Iris pigment epithelial cell (primary cell): ENCODE data around the gene NLN.
A peak's percentile ranks its signal among the peaks of the same experiment; 100 is the strongest.
"Not testable (repeated sequence)": the region's sequence is repeated elsewhere in the genome, so short reads cannot be mapped to it uniquely, and the experiment has no call there.

Experiments
- DNase-seq: peaks from one replicate; pipeline ENCODE4 v3.0.0-alpha.2; 2011; ENCODE audit warnings: low read depth

Gene NLN

DNA sequence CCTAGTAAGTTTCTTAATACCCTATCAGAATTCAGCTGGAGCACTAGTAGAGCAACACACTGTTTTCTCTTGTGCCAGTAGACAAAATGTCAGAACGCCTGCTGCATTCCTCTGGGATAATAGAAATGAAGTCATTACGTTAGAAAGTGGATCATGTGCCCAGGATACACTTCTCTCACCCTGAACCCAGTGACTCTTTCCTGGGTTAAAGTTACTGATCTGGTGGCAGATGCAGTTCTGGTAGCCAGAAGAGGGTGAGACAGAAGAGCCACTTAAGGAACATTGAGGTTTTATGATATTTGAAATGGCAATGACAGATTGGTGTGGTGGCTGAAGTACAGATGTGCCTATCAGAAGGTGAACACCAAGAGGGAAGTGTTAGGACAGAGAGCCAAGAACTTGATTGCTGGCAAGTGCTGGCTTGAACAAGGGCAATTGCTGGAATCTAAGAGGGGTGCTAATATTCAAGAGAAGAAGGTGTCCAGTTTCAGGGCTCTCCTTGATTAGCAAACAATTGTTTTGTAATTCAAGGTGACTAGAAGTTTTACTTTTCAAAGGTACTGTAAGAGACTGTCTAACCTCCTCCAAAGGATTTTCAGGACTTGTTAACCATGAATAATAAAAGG is 110.7 kb downstream of the NLN start:
- DNase-seq, result no peak

DNA sequence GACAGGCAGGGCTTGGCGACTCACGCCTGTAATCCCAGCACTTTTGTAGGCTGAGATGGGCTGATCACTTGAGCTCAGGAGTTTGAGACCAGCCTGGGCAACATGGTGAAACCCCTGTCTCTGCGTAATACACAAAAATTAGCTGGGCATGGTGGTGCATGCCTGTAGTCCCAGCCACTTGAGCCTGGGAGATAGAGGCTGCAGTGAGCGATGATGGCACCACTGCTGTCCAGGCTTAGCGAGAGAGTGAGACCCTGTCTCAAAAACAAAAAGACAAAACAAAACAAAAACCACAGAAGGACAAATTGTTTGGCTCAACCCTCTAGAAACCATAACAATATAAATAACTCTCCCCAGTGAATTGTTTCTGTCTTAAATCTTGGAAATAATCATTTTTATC is 111.8 kb downstream of the NLN start:
- DNase-seq, result no peak

DNA sequence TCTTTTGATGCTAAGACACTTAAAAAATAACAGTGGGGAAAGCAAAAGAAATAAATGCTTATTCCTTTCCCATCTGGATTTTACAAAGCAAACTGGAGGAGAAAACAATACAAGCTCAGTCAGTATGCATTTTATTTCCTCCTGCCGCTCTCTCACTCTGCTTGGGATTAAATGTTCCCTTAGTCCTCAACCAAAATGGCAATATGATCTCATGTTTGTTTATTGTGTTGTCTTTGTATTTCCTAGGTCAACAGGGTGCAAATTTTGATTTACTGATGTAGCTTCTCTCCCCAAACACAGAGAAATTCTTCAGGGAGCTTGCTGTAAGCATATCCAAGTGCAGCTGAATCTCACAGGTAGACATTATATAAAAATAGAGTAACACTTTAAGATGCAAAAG is 112.3 kb downstream of the NLN start:
- no peak for DNase-seq

DNA sequence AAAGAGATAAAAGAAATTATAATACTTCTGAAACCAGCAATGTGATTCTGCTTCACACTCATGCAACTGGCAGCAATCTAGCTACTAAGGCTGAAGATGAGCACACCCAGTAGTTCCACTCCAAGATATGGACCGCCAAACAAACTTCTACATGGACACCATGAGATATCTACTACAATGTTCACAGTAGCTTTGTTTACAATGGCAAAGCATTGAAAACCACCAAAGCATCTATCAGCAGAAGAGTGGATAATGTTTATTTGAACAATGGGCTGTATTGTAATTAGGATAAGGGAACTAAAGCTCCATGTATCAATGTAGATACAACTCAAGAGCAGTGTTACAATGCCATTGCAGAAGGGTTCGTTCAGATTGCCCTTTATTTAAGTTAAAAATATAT is 113.2 kb downstream of the NLN start:
- DNase-seq, result no peak

GRCh38 chr5:65837139-65837538 is 115.1 kb downstream of the NLN start:
- peak; percentile 90 for DNase-seq

DNA sequence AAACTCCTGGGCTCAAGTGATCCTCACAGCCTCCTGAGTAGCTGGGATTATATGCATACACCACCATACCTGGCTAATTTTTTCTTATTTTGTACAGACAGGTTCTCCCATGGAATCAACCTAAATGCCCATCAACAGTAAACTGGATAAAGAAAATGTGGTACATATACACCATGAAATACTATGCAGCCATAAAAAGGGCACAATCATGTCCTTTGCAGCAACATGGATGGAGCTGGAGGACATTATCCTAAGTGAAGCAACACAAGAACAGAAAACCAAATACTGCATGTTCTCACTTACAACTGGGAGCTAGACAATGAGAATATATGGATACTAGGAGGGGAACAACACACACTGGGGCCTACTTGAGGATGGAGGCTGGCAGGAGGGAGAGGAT is 117.2 kb downstream of the NLN start:
- not testable (repeated sequence) for DNase-seq

- DNase-seq, result no peak
Measured at GRCh38 chr5:65840071-65840470, 118.1 kb downstream of the NLN start.

GRCh38 chr5:65844763-65845162 is 122.8 kb downstream of the NLN start:
- not testable (repeated sequence) for DNase-seq

DNA sequence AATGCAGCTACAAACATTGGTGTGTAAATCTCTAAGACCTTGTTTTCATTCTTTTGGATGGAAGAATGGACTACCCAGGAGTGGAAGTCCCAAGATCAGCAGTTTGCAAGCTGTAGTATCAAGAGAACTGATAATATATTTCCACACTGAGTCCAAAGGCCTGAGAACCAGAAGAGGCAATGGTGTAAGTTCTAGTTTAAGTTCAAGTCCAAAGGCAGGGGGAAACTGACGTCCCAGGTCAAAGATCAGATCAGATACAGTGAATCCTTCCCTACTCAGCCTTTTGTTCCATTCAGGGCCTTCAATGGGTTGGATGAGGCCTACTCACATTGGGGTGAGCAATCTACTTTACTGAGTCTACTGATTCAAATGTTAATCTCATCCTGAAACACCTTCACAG is 124.1 kb downstream of the NLN start:
- DNase-seq, result no peak

- DNase-seq, result not testable (repeated sequence)
Measured at GRCh38 chr5:65847019-65847418, 125.0 kb downstream of the NLN start.

- DNase-seq, result not testable (repeated sequence)
Measured at GRCh38 chr5:65849918-65850317, 127.9 kb downstream of the NLN start.

DNA sequence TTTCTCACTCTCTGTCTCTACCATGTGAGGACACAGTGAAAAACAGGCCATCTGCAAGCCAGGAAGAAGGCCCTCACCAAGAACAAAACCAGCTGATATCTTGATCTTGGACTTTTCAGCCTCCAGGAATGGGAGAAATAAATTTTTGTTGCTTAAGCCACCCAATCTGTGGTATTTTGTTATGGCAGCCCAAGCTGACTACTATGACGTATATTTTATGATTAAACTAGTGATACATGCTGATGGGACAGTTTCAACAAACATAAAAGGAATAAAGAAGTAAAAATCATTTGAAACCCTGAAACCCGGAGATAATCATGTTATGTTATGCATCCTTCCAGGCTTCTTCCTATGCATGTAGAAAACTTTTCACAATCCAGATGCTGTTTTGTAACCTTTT is 132.9 kb downstream of the NLN start:
- DNase-seq, result no peak

- no peak for DNase-seq
Measured at GRCh38 chr5:65855766-65856315, 133.8 kb downstream of the NLN start.

DNA sequence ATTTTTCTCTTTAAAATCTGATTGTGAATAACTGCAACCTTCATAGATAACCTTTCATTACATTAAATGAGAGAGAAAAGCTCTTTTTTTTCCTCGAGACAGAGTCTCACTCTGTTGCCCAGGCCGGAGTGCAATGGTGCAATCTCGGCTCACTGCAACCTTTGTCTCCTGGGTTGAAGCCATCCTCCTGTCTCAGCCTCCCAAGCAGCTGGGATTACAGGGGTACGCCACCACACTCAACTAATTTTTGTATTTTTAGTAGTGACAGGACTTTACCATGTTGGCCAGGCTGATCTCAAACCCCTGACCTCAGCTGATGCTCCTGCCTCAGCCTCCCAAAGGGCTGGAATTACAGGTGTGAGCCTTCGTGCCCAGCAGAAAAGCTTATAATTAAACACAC is 134.5 kb downstream of the NLN start:
- DNase-seq, result no peak

- peak; percentile 53 for DNase-seq
Measured at GRCh38 chr5:65858316-65858715, 136.3 kb downstream of the NLN start.

- DNase-seq, result peak; percentile 90
Measured at GRCh38 chr5:65861830-65862241, 139.8 kb downstream of the NLN start.

GRCh38 chr5:65862384-65862783 is 140.4 kb downstream of the NLN start:
- DNase-seq, result peak; percentile 25

DNA sequence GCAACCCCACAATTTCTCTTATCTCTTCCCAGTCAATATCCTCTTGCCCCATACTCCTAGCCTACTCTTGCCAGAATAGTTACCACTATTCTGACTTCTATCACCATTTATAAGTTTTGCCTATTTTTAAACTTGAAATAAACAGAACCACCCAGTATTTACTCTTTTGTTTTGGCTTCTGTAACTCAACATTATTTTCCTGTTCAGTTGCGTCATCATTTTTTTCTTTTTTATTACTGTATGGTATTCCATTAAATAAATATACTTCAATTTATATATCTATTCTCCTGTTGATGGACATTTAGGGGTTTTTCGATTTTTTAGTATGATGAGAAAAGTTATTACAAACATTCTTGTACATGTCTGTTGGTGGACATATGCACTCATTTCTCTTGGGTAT is 141.7 kb downstream of the NLN start:
- no peak for DNase-seq

DNA sequence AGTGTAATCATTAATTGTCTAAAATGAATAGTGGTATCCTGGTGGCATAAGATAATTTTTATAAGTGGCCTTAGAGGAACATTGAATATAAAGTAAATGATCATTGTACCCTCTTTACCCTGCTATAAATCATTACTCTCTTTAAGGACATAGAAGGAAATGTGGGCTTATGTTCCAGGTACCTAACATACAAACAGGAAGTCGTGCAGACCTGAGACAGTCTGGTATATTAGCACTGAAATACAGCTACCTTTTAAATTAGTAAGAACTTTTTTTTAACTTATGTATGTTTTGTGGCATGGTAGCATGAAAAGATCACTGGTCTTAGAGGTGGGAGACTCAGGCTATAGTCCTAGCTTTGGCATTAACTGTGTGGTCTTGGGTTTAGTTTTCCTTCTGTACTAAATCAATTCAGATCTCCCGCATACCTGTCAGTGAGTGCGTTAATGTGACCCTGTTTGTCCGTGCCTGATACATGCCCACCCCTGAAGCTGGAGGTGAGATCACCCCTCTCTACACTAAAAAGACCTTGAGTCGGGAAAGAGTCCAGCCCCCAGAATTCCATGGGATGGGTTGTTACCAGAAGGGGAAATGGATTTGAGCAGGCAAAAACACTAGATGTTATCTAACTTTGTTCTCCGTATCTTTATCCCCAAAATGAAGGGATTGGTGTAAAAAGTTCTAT is 145.0 kb downstream of the NLN start:
- DNase-seq, result no peak

DNA sequence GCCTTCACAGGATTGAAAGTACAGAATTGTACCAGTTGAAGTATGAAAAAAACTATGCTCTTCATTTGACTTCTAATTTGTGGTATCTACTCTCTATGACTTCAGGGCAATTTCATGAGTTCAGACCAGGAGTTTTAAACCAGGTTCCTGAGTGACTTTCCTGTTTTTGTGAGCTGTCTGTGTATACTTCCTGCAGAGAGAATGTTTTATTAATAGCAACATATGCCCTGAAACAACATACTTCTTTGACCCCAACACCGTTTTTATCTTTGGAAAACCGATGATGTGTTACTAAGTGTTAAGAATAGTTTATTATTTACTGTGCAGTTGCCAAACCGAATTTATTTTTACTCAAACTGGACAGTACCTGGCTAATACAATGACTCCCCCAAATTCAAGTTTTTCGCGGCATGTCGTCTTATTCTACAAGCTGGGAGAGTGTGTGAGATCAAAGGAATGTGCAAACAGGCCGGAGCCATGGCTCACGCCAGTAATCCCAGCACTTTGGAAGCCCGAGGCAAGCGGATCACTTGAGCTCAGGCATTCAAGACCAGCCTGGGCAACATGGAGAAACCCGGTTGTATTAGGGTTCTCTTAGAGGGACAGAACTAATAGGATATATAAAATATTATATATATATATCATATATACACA is 145.7 kb downstream of the NLN start:
- peak; percentile 50 for DNase-seq

GRCh38 chr5:65868509-65868908 is 146.5 kb downstream of the NLN start:
- DNase-seq, result no peak

GRCh38 chr5:65871182-65871581 is 149.2 kb downstream of the NLN start:
- DNase-seq, result peak; percentile 81

GRCh38 chr5:65871776-65872175 is 149.8 kb downstream of the NLN start:
- not testable (repeated sequence) for DNase-seq
